LoVo (cell line): ENCODE data around the gene CIAO2B.

Experiments
- DNase-seq: peaks from one replicate; pipeline ENCODE4 v3.0.0-alpha.2; 2016; ENCODE audit warnings: low spot score

CIAO2B gene

DNA sequence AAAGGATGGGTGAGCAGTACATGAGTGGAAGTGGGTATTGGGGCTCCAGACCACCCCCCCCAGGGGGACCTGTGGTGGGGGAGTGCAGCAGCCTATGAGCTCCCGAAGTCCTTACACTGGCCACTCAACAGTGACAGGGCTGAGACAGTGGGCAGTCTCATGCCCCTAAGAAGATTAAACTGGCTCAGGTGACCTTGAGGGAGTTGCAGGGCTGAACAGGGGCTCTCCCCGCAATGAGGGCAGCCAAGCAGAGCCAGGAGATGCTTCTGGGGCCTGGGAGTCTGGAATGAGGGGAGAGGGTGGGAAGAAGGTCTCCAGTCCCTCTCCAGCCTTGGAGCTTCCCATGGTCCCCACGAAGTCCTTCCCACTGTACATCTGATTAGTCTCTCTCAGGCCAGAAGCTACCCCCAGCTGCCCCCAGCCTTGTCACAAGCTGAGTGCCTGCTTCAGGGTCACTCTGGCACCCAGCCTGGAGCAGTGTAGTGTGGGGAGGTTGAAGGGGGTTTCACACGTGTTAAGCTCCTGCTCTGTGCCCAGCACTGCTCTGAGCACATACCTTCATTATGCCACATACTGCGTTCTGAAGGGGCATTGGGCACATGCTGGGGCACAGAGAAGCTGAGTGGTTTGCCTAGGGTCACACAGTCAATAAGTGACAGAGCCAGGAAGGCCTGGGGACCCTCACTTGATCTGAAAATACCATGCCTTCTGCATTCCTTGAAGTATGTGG lies 14.5 kb downstream of the CIAO2B start:
- no peak for DNase-seq

DNA sequence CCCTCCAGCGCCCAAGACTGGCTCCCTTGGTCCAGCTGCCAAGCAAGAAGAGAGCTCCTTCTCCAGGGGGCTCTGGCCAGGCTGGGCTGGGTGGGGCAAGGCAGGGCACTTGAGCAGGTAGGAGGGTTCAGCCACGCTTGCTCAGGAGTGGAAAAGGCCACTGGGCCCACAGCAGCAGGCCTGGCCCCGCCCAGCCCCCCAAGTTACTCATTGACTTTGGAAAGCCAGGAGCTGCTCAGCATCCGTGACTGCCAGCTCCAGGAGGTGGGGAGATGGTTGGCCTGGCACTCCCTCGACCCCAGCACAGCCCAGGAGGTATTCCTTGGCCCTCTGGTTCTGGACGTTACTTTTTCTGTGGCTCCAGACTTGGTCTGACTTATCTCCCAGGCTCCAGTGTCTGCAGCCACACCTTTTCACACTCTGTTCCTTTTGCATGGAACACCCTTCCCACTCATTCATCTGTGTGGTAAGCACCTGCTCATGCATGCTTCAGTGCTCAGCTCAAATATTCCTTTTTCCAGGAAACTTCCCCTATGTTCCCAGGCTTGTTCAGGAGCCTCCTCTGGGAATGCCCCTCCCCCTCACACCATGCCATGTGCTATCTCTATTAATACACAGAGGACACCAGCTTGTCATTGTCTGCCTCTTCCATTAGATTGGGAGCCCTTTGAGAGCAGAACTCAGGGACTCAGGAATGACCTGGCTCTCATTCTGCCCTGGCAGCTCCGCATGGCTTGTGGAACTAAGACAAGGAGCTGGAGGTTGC lies 15.2 kb downstream of the CIAO2B start, which contains the start of gene CDH16:
CDH16 (minus strand) TSS at position 83 of the 766 bp plus-strand sequence. CDS start 820 bp downstream, outside the sequence.
- no peak for DNase-seq

DNA sequence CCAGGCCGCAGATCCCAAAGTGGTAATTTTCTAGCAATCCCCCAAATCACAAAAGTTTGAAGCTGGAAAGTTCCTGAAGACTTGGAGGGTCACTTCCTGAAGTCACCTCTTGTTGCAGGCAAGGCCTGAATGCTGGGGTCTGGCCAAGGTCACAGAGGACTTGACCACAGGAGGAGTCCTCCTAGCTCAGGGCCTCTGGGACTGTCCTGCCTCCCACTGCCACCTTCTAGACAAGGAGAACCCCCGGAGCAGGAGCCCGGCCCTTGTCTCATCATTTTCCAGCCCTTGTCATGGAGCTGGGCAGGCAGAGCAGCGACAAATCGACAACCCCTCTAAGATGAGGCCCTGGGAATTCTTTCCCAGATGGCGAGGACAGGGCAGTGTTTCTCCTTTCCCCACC lies 15.8 kb downstream of the CIAO2B start:
- DNase-seq: no peak

DNA sequence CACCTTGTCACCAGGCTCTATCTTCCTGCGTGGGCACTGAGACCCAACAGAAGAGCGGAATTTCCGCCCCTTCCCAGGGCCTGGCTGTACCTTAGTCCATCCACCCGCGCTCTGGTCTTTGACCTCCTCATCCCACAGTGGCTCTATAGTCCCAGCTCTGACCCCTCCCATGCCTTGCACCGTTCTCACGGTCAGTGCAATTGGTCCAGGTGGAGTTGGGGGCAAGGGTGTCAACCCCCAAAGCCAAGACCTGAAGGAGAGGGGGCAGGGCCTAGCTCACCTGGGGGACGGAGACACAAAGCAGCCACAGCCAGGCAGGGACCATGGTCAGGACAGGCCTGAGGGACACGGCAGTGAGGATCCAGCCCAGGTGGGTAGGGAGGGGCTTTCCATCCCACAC lies 16.5 kb downstream of the CIAO2B start:
- no peak for DNase-seq

DNA sequence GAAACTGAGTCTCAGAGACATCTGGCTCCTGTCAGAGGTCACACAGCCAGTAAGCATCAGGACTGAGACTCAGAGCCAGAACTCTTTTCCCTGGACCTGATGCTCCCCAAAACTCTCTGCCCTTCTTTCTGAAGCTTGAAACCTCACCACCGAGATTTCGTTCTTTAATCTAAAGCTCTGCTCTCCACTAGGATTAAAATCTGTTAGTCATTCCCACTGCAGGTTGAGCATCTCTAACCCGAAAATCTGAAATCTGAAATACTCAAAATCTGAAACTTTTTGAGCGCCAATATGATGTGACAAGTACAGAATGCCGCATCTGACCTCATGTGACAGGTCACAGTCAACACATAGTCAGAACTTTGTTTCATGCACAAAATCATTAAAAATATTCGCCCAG lies 17.7 kb downstream of the CIAO2B start:
- no peak for DNase-seq

DNA sequence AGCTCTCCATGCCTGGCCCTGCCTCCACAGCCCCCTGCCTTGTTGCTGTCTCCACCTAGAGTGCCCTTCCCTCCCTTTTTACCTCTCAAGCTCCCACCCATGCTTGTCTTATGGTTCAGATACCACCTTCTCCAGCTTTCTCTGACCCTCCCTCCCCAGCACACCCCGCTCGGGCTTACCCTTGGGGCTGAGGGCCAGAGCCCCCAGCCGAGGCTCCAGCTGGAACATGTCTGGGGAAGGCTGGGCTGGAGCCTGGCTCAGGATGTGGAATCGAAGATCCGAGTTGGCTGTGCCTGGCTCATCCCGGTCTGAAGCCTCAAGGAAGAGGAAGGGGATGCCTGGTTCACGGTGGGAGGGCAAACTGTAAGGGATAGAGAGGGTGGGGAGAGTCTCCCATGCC lies 19.2 kb downstream of the CIAO2B start:
- no peak for DNase-seq

DNA sequence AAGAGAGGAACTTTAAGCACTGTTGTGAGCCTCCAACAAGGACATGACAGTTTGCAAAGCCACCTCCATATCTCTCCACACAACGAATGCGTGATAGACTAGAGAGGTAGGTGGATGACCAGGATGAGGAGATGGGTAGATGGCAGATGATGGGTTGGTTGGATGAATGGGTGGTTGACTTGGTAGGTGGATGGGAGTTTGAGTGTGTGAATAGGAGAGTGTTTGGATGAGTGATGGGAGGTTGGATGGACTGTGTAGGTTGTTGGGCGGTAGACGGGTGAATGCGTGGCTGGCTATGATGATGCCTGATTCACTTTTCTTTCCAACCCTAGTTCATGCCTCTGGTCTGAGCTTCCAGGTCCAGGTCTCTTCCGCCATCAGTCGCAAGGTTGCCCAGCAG lies 19.7 kb downstream of the CIAO2B start:
- no peak for DNase-seq

DNA sequence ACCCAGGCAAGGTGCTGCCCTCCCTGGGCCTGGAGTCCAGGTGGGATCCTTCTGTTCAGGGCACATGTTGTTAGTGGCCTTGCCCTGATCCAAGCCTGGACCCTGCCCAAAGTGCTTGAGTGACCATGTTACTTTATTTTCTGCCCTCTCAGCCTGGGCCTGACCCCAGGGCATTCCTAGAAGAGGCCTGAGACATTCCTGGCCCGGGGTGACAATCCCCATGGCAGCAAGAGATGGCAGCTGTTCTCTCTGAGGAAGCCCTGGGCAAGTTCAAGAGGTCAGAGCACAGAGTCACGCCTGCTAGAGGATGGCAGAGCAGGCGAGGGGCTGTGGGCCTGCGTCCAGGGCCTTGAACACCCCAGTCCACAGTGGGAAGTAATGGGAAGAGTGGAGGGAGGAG lies 20.5 kb downstream of the CIAO2B start:
- DNase-seq: no peak

DNA sequence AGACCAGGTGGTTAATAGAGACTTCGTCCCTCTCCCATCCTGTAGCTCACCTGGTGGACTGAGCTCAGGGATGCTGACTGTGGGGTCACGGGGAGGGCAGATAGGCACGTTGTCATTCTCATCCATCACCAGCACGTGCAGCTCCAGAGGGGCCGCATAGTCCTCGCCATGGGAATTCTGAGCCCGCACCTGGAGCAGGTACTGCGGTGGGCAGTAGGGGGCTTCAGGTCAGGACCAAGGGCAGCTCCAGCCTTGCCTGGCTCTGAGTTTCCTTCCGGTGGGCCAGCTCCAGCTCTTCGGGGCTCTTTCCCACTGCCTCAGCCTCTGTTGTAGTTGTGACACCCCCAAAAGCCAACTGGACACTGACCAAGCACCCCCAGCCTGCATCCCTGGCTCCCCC lies 21.1 kb downstream of the CIAO2B start:
- DNase-seq: no peak

DNA sequence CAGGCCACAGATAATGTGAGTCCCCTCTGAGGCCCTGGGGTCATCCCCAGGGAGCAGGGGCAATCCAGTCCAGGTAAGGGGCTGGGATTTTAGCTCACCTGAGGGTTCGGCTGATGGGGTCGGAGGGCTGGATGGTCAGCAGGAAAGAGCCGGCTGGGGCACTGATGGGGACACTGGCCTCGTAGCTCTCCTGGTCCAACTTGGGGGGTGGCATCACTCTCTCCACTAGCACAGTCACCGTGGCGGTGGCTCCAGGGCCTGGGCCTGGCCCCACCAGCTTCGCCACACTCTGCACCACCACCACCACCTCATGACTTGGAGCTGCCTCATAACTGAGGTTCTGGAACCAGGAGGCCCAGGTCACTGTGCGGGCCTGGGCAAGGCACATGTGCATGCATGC lies 22.4 kb downstream of the CIAO2B start:
- no peak for DNase-seq

DNA sequence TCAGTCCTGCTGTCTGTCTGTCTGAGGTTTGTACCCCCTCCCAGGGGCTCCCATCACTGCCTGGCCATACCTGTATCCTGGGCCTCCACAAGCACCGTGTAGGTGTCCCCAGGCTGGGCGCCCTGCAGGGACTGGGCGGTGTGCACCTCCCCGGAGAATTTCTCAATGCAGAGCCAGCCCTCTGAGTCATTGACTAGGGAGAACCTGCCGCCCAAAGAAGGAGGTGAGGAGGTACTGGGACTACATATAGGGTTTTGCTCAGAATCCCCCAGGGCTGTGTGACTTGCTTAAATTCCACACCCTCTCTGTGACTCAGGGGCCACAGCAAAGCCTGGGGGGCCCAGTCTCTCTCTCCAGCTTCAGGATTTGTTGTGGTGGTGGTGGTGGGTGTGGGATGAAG lies 23.1 kb downstream of the CIAO2B start:
- DNase-seq: no peak

DNA sequence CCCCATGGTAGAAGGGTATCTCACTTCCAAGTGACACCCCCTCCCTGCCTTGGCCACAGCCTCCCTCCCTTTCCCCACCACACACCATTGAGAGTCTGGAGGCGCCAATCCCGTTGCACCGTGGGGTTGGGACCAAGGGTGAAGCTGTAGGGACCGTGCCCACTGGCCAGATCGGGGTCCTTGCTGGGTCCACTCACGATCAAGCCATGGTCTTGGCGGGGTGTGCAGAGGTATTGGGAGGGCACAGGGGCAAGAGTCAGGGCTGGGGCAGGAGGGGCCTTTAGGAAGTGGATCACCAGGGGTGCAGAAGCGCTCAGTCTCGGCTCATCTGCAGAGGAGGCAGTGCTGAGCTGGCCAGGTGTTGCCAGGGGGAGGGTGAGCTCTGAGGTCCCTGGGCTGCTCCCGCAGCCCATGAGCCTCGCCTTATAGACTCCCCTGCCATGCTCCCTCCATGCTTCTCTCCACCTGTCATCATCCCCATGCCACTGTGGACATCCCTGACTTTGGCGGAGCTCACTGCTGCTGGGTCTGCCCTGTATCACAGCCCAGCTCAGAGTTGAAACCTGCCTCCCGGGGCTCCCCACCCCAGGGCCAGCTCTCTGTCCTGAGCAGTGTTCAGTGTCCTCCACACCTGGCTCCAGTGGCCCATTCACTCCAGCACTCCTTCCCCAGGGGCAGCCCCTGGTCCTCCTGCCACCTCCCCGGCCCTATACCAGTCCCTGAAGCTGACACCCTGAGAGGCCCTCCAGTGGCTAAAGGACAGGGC lies 23.8 kb downstream of the CIAO2B start:
- no peak for DNase-seq

DNA sequence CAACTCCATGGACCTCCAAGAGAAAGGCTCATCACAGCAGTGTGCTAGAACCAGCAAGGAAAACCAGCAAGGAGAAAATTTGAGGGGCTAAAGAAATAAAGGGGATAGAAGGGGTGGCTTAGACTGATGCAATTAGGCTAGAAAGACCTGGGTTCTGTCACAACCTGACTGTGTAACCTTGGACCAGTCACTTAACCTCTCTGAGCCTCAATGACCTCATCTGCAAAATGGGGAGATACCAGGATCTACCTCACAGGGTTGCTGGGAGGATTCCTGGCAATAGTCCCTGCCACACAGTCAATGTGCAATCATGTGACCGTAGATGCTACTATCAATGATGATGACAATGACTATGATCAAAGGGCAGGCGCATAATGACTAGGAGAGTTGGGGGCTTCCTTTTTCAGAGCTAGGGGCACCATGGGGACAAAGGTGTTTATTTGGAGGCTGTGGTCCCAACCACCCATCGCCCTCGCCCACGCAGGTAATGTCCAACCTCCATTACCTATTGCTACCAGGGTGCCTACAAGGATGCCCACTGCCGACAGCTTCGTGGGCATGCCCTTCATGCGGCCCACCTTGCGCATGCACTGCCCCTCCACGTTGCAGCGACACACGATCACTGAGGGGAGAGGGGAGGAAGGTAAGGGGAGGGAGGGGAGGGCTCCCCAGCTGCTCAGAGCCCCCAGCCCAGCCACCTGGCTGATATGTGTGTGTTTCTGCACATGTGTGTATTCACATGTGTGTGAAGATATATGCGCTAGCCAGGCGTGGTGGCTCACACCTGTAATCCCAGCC lies 25.2 kb downstream of the CIAO2B start:
- DNase-seq: no peak

DNA sequence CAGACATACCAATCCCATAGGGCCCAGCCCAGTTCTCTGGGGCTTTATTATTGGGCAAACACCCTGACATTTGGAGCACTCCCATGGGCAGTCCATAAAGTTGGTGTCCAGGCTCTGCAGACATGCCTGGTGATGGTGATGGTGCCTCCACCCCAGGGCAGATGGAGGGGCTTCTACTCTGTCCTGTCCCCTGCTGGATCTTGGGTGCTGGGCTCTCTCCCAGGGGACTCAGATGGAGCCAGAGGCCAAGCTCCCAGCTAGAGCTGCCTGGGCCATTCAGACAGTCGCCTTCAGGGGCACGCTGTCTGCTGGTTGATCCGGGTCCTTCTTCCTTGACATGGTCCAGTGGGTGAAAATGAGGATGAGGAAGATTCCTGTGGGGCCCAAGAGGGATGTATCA lies 26.1 kb downstream of the CIAO2B start:
- DNase-seq: no peak

DNA sequence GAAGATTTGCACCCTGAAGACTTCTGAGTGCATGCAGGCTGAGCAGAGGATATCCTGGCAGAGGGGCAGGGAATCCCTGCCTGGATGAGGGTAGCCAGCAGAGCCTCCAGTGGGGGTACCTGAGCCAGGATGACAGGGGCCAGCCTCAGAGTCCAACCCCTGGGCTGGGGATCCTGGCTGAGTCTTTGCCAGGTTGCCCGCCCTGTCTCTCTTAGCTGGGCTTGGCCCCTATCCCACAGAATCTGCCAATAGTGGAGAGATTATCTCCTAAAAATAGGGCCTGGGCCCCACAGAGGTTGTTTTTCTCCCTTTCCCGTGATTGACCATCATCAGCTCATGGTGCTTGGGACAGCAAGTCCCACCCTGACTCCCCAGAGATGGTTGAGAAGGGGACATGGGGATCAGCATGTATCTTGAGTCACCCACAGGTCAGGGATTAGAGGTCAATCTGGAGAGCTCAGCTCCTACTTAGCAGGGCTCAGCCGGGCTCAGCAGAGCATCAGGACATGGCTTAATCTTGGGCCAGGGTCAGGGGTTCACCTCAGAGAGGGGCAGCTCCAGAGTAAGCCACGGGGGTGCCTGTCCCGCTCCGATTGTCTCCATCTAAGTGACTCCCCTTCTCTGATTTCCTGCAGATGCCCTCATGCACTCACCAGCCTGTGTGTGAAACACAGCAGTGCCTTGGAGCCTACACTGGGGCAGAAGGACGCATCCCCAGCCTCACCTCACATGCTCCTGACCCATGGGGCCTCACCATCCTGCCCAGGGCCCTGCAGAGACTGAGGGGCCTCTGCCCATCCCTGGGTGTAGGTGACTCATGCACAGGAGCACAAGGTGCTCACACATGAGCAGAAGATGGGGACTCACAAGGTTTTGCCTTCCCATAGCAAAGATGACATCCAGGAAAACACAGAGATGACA lies 27.0 kb downstream of the CIAO2B start:
- DNase-seq: no peak

DNA sequence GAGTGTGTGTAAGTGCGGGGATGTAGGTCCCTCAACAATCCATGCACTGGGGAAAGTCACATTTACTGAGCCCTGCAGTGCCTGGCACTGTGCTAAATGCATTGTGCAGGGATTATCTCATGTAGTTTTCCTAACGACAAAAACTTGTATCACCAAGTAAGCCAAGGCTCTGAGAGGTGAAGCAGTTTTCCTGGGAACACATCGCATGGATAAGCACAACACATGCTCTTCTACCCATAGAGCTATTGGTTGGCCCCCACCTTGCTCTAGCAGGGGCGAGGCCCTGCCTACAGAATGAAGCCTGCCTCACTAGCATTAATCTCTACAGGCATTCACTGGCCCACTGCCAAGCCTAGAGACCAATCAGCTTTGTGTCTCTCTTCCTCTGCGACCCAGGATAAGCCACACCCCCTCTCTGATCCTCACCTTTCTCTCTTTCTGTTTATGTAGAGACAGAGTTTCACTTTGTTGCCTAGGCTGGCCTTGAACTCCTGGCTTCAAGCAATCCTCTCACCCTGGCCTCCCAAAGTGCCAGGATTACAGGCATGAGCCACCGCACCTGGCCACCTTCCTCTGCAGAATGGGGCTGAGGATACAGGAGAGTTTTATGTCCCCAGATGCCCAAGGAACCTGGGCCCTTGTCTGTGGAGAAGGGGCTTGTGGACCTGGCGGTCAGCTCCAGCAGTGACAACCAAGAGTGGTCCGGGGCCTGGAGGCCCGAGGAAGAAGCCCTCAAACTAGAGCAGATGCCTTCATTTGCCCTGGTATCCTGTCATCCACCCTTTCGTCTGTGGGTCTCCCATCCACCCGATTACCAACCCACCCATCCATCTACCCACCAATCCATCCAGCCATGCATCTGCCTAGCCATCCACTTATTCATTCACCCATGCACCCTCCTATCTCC lies 28.3 kb downstream of the CIAO2B start:
- peak; percentile 61 for DNase-seq

DNA sequence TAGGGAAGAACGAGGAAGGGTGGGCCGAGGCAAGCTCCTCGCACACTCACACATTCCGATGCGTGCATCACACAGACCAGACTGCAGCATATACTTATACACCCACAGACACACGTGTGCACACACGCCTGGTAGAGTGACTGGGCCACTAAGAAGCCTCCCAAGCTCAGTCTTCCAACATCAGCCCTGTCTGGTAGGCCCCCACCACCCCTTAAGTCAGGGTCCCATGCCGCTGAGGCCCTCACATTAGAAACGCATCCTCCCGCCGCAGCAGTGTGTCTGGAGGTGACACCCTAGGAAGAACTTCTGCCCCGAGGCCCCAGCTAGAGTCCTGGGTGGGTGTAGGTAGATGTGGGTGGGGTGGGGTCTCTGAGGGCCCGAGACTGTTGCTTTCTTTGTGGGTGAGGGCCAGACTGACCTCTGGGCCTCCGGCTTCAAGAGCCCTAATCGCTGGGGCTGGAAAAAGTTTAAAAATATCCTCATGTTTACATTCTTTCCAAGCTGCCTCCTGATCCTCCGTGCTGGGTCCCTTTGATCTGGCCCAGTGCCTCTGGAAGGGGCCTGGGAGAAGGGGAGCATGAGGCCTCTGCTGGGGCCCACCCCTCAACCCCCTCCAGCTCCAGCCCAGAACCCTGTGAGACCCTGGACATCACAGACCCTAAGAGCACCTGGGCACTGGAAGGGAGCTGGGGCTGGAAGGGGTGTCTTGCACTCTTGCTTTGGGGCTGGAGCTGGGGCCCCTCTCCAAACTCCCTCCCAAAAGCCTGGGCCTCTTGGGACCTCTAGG lies 29.2 kb downstream of the CIAO2B start:
- no peak for DNase-seq

DNA sequence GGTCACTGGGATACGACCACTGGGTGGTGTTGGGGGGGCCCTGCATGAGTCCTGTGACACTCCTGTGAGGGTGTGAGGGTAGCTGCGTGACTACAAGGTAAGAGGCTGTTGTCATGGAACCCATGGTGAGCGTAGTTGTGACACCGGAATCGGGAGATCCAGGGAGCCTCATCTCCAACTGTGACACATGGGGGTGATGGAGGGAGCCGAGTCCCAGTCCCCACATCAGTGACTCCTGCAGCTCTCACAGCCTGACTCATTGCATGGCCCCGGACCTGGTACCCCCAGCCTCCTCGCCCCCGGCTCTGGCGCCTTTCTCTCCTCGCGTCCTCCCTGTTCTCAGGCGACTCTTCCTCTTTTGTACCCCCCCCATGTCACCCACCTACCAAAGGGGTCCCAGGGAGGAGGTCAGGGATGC lies 29.8 kb downstream of the CIAO2B start:
- no peak for DNase-seq
